Vagina (tissue), 2 donors: ENCODE results near the gene SLC25A51. TPM values are rescaled to one million over a fixed set of nuclear protein-coding genes. Genes with fewer than 3 reads are reported as not detected.

Experiments
- DNase-seq, 2 donors: peaks; one replicate each; pipeline ENCODE4 v3.0.0-alpha.2; 2017; ENCODE audit errors: extremely low spot score in 2 of 2
- H3K27ac ChIP-seq: fragments of 200-600 bp; sonication (generic); one replicate; pipeline ENCODE4 v1.5.1; 2019
- H3K27me3 ChIP-seq: fragments of 200-600 bp; sonication (generic); one replicate; pipeline ENCODE4 v1.5.1; 2019
- H3K36me3 ChIP-seq, 2 donors: fragments of 200-600 bp; sonication (generic); one replicate each; pipeline ENCODE4 v1.5.1; 2017 to 2019
- H3K4me1 ChIP-seq: fragments of 200-600 bp; sonication (generic); one replicate; pipeline ENCODE4 v1.5.1; 2019
- H3K4me3 ChIP-seq, 2 donors: fragments of 200-600 bp; sonication (generic); 1 replicate in 1 of 2; 2 replicates in 1 of 2; pipeline ENCODE4 v1.5.1; 2016 to 2019
- H3K9me3 ChIP-seq: fragments of 200-600 bp; sonication (generic); one replicate; pipeline ENCODE4 v1.5.1; 2019
- POLR2A ChIP-seq, 2 donors: fragments of 450-650 bp; IDR thresholded peaks; one replicate each; pipeline ENCODE4 v1.6.1; 2017; ENCODE audit warnings: antibody characterized with exemption in 2 of 2, mild to moderate bottlenecking in 2 of 2, moderate library complexity in 2 of 2
- POLR2AphosphoS5 ChIP-seq, 2 donors: sonication (generic); formaldehyde crosslinking; IDR thresholded peaks; one replicate each; pipeline ENCODE4 v1.9.0; 2017; ENCODE audit warnings: antibody characterized with exemption in 2 of 2, mild to moderate bottlenecking in 2 of 2, low read depth in 1 of 2; ENCODE audit not compliant: insufficient read depth in 1 of 2
- intact Hi-C: fragments of 100-400 bp; cut with DNase I; formaldehyde crosslinking; loops from one replicate; pipeline ENCODE4 v1.15.1; 2023
- total RNA-seq: library from RNA; depleted of rRNA; stranded (reverse); fragments of >200 nt; gene quantifications from one replicate; pipeline ENCODE4 v1.2.3, GENCODE V29; 2016
- TF ChIP-seq, protein P1 (sequence below), 3 experiments: fragments of 450-650 bp in 2 of 3; fragments of 200-600 bp in 1 of 3; sonication (generic) in 1 of 3; IDR thresholded peaks; one replicate each; pipeline ENCODE4 v1.5.1; 2017 to 2019; ENCODE audit warnings: antibody characterized with exemption in 3 of 3, mild to moderate bottlenecking in 2 of 3, moderate library complexity in 2 of 3

SLC25A51 gene
- total RNA-seq, 1 donor from 2014 or later: 26.0 TPM

DNA sequence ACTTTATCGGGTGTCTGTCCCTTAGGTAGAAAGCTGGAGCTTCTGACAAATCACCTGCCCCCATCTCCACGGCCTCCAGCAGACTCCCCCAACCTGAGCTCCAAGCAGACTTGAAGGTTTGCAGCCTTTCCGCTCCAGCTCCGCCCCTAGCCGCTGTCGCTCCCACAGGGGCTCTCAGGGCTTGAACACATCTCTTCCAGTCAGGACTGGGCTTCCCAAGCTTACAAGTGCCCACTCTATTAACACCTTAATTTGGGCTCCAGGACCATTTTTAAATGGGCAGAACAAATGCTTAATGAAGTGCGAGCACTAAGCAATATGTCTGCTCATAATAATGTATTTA is 17.2 kb upstream of the SLC25A51 start:
- no peak overlapping the region for H3K27ac ChIP-seq
- H3K4me1 ChIP-seq: peaks cover 11% of the 10 kb centered on the region
- no peaks in the 10 kb centered on the region for H3K9me3 ChIP-seq
- no peak for DNase-seq
- H3K27me3 ChIP-seq: no peaks in the 10 kb centered on the region
- intact Hi-C loops: loop anchor here (5.0 kb wide), 1 partner anchor 436 kb away; no protein-coding TSS in a partner anchor
- TF ChIP-seq, protein P1, sequence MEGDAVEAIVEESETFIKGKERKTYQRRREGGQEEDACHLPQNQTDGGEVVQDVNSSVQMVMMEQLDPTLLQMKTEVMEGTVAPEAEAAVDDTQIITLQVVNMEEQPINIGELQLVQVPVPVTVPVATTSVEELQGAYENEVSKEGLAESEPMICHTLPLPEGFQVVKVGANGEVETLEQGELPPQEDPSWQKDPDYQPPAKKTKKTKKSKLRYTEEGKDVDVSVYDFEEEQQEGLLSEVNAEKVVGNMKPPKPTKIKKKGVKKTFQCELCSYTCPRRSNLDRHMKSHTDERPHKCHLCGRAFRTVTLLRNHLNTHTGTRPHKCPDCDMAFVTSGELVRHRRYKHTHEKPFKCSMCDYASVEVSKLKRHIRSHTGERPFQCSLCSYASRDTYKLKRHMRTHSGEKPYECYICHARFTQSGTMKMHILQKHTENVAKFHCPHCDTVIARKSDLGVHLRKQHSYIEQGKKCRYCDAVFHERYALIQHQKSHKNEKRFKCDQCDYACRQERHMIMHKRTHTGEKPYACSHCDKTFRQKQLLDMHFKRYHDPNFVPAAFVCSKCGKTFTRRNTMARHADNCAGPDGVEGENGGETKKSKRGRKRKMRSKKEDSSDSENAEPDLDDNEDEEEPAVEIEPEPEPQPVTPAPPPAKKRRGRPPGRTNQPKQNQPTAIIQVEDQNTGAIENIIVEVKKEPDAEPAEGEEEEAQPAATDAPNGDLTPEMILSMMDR (IDR thresholded peaks at IDR 0.05): no peak
- no peak for TF ChIP-seq POLR2A (IDR thresholded peaks at IDR 0.05)
- no peaks in the 10 kb centered on the region for H3K36me3 ChIP-seq
- no peak overlapping the region for H3K4me3 ChIP-seq

DNA sequence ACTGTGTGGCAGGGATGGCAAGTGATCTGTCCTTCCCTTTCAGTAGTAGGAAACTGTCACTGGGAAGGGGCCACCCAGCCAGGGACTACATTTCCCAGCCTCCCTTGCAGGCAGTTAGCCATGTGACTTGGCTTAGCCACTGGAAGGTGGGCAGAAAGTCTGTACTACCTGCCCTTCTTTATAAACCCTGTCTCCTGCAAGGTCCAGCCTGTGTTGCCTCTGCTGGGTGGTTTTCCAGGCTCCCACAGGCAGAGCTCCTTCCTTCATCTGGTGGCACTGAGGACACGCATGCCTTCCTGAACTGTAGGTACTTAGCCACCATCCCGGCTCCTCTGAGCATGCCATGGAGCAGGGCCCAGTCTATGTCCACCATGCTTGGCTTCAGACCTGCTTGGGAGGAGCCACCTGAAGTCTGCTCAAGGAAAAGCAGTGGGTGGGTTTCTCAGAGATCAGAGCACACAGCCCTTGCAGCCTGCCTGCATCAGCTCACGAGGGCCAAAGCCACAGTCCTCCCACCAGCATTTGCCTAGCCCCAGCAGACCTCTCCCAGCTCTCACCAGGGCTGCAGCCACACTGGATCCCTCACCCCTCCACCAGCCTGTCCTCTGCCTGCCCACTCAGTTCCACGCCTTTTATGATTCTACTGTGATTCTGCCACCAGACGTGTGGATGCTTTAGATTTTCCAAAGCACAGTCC is 16.7 kb upstream of the SLC25A51 start:
- H3K27me3 ChIP-seq: no peaks in the 10 kb centered on the region
- H3K36me3 ChIP-seq: no peaks in the 10 kb centered on the region
- H3K4me1 ChIP-seq: peaks cover 11% of the 10 kb centered on the region
- no peaks in the 10 kb centered on the region for H3K9me3 ChIP-seq
- no peak overlapping the region for H3K27ac ChIP-seq
- TF ChIP-seq, protein P1 (IDR thresholded peaks at IDR 0.05): no peak
- TF ChIP-seq POLR2AphosphoS5 (IDR thresholded peaks at IDR 0.05; ENCODE audit: insufficient read depth in 1 of 2, low read depth in 1 of 2) (no peak), POLR2A (IDR thresholded peaks at IDR 0.05) (no peak)
- no peak for DNase-seq
- intact Hi-C loops: loop anchor here (5.0 kb wide), 1 partner anchor 437 kb away; no protein-coding TSS in a partner anchor
- H3K4me3 ChIP-seq: no peak overlapping the region

DNA sequence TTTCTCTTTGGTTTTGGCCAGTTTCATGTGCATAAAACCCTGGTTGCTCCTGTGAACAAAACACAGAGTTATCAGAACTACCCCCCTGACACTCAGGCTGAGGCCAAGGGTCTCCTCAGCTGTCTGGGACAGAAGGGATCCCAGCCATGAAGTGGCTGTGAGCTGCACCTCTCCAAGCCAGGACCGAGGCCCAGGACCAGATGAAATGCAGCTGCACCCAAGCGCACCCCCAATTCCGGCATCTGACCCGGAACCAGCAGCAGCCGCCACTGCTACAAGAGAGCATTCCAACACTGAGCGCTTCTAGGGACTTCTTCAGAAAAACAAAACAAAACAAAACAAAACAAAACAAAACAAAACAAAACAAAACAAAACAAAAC is 16.0 kb upstream of the SLC25A51 start:
- DNase-seq: no peak
- intact Hi-C loops: loop anchor here (5.0 to 10.0 kb wide), 2 partner anchors 437 to 515 kb away; no protein-coding TSS in a partner anchor
- Histone ChIP-seq H3K9me3 (no peaks in the 10 kb centered on the region), H3K4me1 (peaks cover 11% of the 10 kb centered on the region), H3K4me3 (no peak overlapping the region), H3K27me3 (no peaks in the 10 kb centered on the region), H3K27ac (no peak overlapping the region), H3K36me3 (no peaks in the 10 kb centered on the region)
- TF ChIP-seq POLR2A (IDR thresholded peaks at IDR 0.05) (no peak), POLR2AphosphoS5 (IDR thresholded peaks at IDR 0.05; ENCODE audit: insufficient read depth in 1 of 2, low read depth in 1 of 2) (no peak)
- TF ChIP-seq, protein P1 (IDR thresholded peaks at IDR 0.05): no peak

DNA sequence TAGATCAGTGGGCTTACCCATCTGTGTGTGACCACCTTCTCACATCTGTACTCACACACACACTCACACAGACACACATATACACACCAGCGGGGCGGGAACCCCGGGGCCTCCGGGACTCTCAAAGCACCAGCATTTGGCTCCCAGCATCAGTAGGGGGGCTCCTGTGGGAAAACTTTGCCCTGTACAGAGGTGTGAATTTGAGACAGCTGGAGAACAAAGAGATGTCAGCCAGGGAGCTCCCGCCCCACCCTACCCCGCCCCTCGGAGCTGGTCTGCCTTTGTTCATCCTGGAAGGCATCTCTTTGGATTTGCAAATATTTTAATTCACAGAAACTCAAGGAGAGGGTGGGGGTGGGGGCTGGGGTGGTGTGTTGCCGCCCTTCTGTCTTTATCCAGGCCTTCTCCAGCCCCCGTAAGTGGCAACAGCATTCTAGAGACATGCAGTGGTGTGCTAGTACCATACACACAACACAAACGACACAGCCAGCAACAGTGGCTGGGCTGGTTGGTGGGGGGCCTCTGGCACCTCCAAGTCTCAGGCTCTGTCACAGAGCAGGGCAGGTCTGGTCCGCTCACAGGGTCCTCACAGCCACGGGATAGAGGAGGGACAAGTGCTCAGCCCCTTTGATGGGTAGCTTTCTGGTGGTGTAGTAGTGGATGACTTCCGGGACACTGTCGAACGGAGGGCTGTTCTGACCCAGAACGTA is 15.5 kb upstream of the SLC25A51 start:
- H3K4me1 ChIP-seq: peaks cover 11% of the 10 kb centered on the region
- H3K36me3 ChIP-seq: no peaks in the 10 kb centered on the region
- TF ChIP-seq POLR2AphosphoS5 (IDR thresholded peaks at IDR 0.05; ENCODE audit: insufficient read depth in 1 of 2, low read depth in 1 of 2): no peak
- TF ChIP-seq POLR2A (IDR thresholded peaks at IDR 0.05): no peak
- TF ChIP-seq, protein P1 (IDR thresholded peaks at IDR 0.05): no peak
- intact Hi-C loops: loop anchor here (10.0 kb wide), 1 partner anchor 515 kb away; no protein-coding TSS in a partner anchor
- DNase-seq: no peak
- H3K27me3 ChIP-seq: no peaks in the 10 kb centered on the region
- H3K9me3 ChIP-seq: no peaks in the 10 kb centered on the region
- no peak overlapping the region for H3K27ac ChIP-seq
- H3K4me3 ChIP-seq: no peak overlapping the region
